NK-92 (cell line): ENCODE results near the gene PDE5A.
"Not testable (repeated sequence)": the region's sequence is repeated elsewhere in the genome, so short reads cannot be mapped to it uniquely, and the experiment has no call there.

Source experiments
- DNase-seq: peaks from one replicate; lab custom pipeline; 2025; ENCODE audit not compliant: unreplicated experiment; lab: John Stamatoyannopoulos, UW

Gene PDE5A

GRCh38 chr4:119628281-119629141, at the start of gene PDE5A:
Gene PDE5A, minus strand, starts transcription at chr4:119628804. Its CDS starts 133 bp downstream, at chr4:119628671.
- DNase-seq: no peak

DNA sequence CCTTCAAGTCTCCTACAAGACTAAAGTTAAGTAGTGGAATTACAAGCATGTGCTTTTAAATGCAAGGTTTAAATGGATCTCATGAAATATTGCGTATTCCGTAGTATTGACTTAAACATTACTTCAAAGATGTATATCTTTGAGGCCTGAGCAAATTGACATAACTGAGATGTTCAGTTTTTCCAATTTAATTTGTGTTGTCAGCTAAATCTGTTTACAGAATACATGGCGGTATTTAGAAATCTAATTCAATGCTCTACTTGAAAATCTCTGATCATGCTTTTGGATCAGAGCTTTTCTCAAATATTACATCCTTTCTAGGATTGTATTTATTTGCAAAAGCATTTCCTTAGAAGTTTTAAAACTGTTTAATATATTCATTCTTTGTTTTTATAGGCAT, 47.5 kb upstream of the PDE5A start:
- DNase-seq: no peak

DNA sequence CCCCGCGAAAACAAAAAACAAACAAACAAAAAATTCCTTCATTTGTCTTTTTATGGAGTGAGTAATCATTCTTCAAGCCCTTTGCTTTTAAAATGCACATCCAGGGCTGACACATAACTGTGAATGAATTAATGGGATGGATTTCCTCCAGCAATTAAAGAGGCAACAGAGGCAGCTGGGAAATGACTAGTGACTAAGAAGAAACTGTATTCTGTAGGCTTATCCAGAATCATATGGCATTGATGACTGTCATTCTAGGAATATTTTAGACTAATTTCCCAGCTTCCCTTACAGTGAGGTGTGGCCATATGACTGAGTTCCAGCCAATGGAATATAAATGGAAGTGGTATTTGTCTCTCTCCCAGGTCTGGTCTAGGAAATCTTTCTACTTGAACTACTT, 46.8 kb upstream of the PDE5A start:
- DNase-seq: no peak

DNA sequence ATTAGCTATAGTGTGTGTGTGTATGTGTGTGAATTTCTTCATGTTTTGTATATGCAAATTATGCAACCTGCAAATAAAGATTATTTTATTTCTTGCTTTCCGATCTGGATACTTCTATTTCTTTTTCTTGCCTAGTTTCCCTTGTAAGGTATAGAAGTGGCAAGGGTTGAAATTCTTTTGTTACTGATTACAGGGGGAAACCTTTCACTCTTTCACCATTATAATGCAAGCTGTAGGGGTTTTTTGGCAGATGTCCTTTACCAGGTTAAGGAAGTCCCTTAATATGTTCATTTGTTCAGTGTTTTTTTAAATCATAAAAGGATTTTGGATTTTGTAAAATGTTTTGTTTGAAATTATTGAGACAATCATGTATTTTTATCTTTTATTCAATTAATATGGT, 44.3 kb upstream of the PDE5A start:
- no peak for DNase-seq

- no peak for DNase-seq
Observed at GRCh38 chr4:119672086-119672485, 43.5 kb upstream of the PDE5A start.

DNA sequence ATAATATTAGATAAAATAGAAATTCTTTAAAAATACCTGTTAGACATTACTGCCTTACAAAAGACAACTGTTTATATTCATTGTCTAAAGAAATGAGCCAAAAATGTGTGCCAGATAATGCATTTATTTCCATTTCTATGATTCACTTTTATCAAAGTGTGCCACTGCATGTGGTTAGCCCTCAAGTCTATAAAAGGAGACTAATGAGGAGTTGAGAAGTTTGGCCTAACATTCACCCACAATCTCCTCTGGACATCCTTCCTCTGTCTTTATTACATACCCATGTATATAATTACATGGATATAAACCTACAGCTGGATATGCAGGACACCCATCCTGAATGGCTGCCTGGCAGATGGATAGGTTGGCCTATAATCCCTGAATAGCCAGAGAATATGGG, 42.6 kb upstream of the PDE5A start:
- DNase-seq: no peak

DNA sequence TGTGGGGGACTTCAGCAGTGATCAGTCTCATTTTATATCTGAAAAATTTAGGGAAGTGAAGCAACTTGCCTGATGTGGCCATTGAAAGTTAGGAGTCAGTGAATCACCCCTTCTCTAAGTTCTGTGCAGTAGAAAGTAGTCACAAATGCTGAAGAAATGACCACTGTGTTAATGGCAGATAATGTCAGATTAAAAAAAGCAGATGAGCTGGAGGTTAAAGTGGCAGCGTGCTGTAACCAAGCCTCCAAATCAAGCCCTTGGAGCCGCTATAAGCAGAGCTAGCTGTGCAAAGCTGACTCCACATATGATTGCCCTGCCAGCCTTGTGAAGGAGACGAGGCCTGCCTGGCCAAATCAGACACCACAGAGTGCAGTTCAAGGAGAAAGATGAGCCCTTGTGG, 39.2 kb upstream of the PDE5A start:
- DNase-seq: no peak

- no peak for DNase-seq
Observed at GRCh38 chr4:119666653-119667091, 38.1 kb upstream of the PDE5A start.

GRCh38 chr4:119665752-119666151, 37.1 kb upstream of the PDE5A start:
- no peak for DNase-seq

GRCh38 chr4:119664168-119664907, 35.7 kb upstream of the PDE5A start:
- DNase-seq: no peak

- no peak for DNase-seq
Observed at GRCh38 chr4:119663160-119663788, 34.7 kb upstream of the PDE5A start.

DNA sequence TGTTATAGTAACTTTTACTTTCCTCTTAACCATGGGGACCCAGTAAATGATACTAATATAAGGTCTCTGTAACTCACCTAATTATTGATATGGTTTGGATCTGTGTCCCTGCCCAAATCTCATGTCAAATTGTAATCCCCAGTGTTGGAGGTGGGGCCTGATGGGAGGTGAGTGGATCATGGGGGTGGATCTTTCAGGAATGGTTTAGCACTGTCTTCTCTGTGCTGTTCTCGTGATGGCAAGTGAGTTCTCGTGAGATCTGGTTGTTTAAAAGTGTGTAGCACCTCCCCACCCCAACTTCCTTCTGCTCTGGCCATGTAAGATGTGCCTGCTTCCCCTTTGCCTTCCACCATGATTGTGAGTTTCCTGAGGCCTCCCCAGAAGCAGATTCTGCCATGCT, 34.0 kb upstream of the PDE5A start:
- not testable (repeated sequence) for DNase-seq

- no peak for DNase-seq
Observed at GRCh38 chr4:119661231-119661630, 32.6 kb upstream of the PDE5A start.

- no peak for DNase-seq
Observed at GRCh38 chr4:119659576-119659975, 31.0 kb upstream of the PDE5A start.

DNA sequence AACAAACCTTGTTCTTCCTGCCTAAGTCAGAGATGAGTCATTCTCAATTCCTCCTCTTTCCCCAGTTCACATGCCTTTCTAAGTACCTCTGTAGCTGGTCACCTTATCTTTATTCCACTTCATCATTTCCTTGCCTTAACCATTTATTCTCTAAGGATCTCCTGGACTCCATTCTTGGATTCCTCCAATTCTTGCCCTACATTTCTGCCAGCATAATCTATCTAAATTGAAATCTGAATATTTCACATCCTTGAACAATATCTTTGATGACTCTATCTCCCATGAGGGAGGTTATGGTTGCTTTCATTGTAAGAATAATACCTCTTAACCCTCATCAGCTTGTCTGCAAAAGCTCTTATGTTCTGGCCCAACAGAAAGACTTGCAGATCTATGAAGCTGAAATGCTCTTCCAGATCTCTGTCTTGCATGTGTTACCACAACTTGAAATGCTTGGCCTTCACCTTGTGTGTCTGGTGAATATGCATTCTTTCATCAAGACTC, 28.6 kb upstream of the PDE5A start:
- no peak for DNase-seq

GRCh38 chr4:119656342-119656741, 27.7 kb upstream of the PDE5A start:
- no peak for DNase-seq

DNA sequence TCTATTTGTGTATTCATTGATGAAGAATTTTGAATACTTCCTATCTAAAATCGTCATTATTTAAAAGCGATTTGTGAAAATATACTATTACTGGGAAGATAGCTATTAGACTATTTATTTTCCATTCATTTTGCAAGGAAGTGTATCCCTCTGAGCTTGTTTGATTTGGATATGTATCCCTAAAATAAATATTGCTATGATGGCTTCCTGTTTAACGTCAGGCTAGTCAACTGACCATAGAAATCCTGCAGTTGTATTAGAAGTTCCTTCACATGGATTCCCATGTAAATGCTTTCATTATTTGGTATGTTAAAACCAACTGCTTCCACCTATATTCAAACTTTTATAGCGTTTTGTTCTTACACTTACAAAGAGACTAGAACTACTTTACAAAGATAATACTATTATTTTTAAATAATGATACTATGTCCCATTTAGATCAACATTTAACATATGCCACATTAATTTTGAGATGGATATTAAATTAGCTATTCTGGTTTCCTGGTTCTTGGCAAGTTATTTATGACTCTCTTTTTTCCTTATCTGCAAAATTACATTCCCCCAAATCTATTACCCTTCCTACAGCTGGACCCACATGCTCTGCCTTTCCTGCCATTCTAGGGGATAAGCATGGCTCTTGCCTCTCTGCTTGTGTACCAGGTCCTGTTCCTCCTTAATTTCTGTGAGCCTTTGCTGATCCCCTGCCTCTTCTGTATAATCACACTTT, 26.7 kb upstream of the PDE5A start:
- DNase-seq: no peak

DNA sequence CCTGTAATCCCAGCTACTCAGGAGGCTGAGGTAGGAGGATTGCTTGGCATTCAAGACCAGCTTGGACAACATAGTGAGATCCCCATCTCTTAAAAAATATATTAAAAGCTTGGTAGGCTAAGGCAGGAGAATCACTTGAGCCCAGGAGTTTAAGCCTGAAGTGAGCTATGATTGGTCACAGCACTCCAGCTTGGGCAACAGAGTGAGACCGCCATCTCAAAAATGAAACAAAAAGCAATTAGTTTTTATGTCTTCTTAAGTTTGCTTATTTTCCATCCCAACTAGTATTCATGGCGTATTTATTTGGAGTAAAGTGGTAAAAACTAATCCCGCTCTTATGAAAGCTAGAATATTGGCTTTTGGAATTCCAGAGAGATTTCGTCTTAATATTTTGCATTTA, 25.4 kb upstream of the PDE5A start:
- no peak for DNase-seq

DNA sequence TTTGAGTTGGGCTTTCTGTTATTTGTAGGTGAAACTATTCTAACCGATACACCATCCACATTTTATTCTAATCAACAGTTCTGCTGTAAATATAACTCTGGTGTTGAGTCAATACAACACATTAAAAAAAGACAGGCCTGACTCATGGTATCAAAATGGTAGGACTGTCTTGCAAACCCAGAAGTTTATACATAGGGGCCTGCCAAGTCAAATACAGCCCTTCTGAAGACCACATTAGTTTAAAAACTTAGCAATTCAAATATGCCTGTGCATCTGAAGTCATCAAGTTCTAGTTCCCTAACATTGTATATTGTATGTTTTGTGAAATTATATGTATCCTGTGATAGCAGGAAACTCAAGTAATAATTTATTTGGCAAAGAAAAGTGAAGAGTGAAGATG, 24.4 kb upstream of the PDE5A start:
- no peak for DNase-seq

- no peak for DNase-seq
Observed at GRCh38 chr4:119648398-119648797, 19.8 kb upstream of the PDE5A start.

DNA sequence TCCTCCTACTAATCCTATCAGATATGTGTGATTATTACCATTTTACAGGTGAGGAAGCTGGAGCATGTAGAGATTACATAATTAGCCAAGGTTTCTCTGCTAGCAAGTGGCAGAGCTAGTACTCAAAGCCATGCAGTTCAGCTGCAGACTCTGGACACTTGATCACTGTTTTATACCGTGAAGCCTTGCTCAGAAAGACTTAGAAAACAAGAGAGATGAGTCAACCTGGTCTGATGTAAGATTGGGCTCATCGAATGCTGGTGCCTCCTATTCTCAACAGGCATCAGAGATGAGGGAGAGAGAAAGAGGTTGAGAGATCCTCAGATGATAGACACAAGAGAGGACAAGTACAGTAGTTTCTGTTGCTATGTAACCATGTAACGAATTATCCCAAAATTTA, 19.0 kb upstream of the PDE5A start:
- DNase-seq: no peak
